HG03025 (cell line): ENCODE data around the gene TBC1D17.

Source experiments
- ATAC-seq: cut with Tn5 transposase; IDR thresholded peaks from one replicate; pipeline ENCODE4 v1.9.1; 2021; ENCODE audit warnings: mild to moderate bottlenecking, moderate library complexity; ENCODE audit not compliant: unreplicated experiment, low FRiP score

The TBC1D17 gene

GRCh38 chr19:49874503-49875157 is 2.9 kb upstream of the TBC1D17 start:
- ATAC-seq: no peak

GRCh38 chr19:49875177-49875576 is 2.3 kb upstream of the TBC1D17 start:
- no peak for ATAC-seq

- no peak for ATAC-seq
Observed at GRCh38 chr19:49875857-49876421, 1.6 kb upstream of the TBC1D17 start.

- ATAC-seq: peak; percentile 45
Observed at GRCh38 chr19:49876422-49877019, 981 bp upstream of the TBC1D17 start.

- peak; percentile 42 for ATAC-seq
Observed at GRCh38 chr19:49877879-49878743, 609 bp downstream of the TBC1D17 start.

- ATAC-seq: no peak
Observed at GRCh38 chr19:49878744-49879070, 1.2 kb downstream of the TBC1D17 start.

DNA sequence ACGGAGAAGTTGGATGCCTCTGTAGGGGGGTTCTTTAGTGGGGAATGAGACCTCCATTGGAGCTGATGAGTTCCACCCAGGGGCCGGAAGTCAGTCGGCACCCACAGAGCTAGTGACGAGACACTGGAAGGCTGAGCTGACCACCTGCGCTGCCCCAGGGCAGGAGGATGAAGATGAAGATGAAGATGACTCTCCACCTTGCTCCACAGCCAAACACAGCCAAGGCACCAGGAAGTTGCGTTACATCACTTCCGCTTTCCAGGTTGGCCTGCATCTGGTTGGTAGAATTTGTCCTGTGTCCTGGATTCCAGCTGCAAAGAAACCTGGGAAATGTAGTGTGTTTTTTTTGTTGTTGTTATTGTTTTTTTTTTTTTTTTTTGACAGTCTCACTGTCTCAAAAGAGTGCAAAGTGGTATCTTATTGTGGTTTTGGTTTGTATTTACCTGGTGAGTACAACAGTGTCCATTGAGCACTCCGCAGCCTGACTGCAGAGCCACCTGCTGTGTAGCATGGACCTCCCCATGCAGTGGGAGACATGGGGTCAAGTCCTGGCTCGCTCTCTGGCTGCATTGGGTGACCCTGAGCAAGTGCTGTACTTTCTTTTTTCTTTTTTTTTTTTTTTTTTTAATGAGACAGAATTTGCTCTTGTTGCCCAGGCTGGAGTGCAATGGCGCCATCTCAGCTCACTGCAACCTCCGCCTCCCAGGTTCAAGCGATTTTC is 1.9 kb downstream of the TBC1D17 start:
- ATAC-seq: no peak

- ATAC-seq: no peak
Observed at GRCh38 chr19:49880162-49880869, 2.8 kb downstream of the TBC1D17 start.

DNA sequence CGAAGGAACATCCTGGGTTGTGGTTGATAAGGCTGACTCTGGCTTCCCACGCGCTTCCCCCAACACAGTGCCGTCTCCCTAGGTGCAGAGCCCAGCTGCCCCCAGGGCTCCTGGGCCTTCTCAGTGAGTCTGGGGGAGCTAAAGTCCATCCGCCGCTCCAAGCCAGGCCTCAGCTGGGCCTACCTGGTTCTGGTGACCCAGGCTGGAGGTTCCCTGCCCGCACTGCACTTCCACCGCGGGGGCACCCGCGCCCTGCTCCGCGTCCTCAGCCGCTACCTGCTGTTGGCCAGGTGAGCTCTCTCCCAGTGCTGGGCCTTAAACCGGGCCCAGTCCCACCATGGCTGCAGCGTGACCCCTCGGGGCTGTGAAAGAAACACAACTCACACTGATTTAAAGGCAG is 3.7 kb downstream of the TBC1D17 start:
- ATAC-seq: no peak

DNA sequence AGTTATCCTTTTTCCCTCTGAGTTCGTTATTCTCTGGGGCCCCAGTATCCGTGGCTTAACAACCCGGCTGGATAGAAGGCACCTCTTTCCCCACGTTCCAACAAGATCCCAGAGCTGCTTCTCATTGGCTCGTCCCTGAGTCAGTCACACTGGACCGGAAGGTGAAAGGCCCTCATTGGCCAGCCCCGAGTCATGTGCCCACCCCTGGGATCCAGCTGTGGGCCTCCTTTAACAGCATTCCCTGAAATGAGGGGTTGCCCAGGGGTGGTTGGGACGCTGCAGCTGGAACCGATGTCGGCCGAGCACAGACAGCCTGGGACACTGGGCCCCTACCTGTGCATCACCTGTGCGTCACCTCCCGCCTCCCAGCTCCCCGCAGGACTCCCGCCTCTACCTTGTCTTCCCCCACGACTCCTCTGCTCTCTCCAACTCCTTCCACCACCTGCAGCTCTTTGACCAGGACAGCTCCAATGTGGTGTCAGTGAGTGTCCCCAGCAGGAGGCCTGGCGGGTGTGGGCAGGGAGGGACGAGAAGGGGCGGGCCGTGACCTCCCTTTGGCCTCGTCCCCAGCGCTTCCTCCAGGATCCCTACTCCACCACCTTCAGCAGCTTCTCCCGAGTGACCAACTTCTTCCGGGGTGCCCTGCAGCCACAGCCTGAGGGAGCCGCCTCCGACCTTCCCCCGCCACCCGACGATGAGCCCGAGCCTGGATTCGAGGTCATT is 4.3 kb downstream of the TBC1D17 start:
- no peak for ATAC-seq

DNA sequence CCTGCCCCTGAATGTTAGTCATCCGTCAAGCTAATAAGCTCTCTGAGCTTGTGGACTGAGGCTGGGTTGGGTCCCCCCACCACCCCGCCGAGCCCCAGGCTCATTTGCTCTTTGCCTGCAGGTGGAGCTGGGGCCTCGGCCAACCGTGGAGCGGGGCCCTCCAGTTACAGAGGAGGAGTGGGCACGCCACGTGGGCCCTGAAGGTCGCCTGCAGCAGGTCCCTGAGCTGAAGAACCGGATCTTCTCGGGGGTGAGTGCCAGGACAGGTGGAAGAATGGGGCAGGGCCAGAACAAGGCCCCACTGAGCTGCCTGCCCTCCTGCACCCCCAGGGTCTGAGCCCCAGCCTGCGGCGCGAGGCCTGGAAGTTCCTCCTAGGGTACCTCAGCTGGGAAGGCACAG is 5.1 kb downstream of the TBC1D17 start:
- ATAC-seq: no peak

DNA sequence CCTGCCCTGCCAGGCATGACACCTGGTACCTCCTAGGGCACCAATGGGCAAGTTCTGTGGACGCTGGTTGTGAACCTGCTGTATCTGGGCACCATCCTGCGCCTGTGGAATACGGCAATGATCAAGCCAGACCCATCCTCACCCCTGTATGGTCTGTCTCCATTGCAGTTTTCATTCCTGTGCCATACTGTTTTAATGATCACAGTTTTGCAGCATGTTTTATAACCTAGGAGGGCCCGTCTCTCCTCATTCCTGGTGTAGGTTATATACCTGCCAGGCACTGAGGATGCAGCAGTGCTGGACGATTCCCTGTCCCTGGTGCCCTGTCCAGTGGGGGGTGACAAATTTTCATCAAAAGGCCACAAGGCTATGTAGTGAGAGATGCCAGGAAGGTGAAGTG is 5.6 kb downstream of the TBC1D17 start:
- ATAC-seq: no peak

- ATAC-seq: no peak
Observed at GRCh38 chr19:49884109-49884508, 6.6 kb downstream of the TBC1D17 start.

GRCh38 chr19:49884760-49885159 is 7.3 kb downstream of the TBC1D17 start:
- ATAC-seq: no peak

DNA sequence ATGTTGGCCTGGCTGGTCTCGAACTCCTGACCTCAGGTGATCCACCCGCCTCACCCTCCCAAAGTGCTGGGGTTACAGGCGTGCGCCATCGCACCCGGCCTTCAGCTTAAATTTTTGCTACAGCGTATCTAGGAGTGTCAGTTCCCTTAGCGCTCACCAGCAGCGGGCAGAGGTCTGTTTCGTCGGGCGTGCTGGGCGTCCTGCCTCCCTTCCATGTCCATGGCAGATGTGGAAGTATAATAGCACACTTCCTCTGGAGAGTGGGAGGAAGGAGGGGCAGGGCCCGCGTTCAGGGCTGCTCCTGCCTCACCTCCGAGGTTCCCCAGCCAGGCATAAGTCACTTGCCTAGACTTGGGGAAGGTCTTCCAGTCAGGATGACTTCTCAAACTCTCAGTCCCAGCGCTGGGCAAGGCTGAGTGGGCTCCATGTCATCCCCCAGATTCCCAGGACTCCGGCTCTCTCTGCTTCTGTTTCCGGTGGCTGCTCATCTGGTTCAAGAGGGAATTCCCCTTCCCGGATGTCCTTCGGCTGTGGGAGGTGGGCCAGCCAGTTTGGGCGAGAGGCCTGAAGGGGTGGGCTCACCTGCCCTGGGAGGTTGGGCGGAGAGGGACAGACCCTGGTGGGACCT is 9.6 kb downstream of the TBC1D17 start:
- no peak for ATAC-seq

DNA sequence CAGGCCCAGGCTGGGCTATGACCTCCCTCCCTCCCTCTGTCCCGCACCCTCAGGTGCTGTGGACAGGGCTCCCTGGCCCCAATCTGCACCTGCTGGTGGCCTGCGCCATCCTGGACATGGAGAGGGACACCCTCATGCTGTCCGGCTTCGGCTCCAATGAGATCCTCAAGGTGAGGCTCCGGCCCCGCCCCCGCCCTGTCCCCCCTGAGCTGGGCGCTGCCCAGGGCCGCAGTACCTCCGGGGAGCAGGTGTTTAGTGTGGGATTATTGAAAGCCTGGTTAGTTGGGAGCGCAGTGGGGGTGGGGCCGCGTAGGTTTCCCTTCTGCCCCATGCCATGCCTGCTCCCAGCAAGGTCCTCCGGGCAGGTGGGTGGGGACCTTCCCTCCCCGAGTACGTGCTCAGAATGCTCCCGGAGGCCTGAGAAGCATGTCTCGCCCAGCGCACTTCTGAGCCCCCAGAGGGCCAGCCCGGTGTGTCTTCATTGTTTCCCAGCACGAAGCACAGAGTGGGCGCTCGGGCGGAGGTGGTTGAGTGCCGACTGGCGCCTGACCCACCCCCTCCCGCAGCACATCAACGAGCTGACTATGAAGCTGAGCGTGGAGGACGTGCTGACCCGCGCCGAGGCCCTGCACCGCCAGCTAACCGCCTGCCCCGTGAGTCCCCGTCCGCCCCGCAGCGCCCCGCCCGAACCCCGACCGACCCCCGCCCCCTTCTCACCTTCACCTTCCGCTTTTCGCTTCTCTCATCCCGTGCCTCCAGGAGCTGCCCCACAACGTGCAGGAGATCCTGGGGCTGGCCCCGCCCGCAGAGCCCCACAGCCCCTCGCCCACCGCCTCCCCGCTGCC is 10.4 kb downstream of the TBC1D17 start:
- ATAC-seq: no peak

DNA sequence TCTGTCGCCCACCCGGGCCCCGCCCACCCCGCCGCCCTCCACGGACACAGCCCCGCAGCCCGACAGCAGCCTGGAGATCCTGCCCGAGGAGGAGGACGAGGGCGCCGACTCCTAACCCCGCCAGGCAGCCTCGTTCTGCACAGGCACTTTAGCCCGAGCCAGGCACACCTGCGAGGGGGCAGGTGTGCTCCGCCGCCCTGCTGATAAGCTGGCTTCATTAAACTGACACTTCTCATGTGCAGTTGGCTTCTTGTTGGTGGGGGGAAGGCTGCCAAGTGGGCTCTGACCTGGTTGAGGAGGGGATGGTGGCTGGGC is 11.0 kb downstream of the TBC1D17 start:
- no peak for ATAC-seq

DNA sequence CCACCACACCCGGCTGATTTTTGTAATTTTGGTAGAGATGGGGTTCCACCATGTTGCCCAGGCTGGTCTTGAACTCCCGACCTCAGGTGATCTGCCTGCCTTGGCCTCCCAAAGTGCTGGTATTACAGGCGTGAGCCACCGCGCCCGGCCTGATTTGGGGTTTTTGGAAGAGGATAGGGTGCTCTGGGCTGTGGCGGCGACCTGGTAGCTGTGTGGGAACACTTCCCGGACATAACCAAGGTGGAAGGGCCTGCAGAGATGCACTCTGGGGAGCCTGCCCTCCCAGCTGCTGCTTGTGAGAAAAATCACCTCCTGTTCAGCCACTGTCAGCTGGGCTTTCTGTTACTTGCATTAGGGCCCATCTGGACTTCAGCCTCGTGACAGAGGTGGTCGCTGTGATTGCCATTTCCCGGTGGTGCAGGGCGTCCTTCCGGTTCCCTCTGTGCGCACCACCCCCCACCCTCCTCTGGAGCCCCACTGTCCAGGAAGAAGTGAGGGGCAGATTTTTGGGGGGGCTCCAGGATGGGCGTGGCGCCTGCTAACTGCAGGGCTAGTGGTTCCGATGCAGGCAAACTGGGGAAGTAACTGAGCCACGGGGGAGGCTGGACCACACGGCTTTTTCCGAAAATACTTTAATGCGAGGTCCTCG is 11.7 kb downstream of the TBC1D17 start:
- ATAC-seq: no peak
